Cerebellar nuclear complex (tissue), 1 donor: ENCODE data around the gene LGALS9B.
"Not testable (repeated sequence)": the region's sequence is repeated elsewhere in the genome, so short reads cannot be mapped to it uniquely, and the experiment has no call there.

Source experiments
- DNase-seq, 2 experiments: peaks; one replicate each; lab custom pipeline; 2025; lab: John Stamatoyannopoulos, UW

Gene LGALS9B

DNA sequence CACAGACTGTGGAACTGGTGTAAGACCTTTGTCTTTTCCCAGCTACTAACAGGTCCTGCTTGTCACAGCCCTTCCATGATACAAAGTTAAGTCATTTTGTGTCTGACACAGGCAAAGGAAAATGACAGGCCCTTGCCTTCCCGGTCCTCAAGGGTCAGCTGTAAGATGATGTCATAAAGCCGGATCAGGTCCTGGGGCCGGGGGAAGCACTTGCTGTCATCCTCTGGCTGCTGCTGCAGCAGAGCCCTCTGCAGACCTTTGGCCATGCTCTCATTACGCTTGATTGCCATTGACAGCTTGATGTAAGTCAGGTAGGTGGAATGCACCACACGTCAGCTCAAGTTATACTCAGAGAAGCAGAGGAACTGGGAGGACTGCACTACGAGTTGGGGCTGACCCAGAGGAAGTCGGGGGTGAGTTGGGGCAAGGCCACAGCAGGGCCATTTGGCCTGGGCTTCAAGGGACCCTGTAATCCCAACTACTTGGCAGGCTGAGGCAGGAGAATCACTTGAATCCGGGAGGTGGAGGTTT lies 50.9 kb downstream of the LGALS9B start:
- DNase-seq = not testable (repeated sequence)

DNA sequence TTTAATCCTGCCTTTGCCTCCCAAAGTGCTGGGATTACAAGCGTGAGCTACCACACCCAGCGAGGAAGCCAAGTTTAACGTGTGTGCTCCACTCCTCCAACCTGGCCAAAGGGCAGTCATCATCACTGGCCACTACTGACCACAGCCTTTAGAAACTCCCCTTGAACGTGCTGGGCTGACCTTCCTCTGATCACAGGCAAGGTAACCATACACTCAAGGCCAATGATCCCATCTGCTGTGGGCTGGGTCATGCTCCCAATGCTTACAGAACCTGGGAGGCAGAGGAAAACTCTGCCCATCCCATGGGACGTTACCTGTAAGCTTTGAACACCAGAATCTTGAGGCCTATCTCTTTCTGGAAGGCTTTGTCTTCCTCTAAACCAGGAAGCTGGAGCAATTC lies 51.9 kb downstream of the LGALS9B start:
- DNase-seq = not testable (repeated sequence)

DNA sequence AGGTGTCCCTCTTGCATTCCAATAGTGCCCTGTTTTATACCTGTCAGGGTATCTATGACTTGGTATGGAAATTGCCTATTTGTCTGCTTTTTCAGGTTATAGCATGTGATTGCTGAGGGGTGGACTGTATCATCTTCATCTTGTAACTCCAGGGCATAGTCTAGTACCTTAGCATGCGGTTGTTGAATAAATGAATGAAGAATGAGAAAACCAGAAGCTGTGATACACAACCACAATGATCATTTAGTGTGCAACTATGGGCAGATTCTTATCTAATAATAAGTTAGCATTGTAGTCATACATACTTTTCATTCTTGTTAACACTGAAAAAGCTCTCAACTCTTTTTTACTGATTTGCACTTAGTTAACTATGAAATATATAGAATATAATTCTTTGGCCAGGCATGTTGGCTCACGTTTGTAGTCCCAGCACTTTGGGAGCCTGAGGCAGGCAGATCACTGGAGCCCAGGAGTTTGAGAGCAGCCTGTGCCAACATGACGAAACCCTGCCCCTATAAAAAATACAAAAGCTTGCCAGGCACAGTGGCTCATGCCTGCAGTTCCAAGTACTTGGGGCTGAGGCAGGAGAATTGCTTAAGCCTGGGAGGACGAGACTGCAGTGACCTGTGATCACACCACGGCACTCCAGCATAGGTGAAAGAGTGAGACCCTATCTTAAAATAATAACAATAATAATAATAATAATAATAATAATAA lies 65.9 kb downstream of the LGALS9B start:
- not testable (repeated sequence) for DNase-seq

DNA sequence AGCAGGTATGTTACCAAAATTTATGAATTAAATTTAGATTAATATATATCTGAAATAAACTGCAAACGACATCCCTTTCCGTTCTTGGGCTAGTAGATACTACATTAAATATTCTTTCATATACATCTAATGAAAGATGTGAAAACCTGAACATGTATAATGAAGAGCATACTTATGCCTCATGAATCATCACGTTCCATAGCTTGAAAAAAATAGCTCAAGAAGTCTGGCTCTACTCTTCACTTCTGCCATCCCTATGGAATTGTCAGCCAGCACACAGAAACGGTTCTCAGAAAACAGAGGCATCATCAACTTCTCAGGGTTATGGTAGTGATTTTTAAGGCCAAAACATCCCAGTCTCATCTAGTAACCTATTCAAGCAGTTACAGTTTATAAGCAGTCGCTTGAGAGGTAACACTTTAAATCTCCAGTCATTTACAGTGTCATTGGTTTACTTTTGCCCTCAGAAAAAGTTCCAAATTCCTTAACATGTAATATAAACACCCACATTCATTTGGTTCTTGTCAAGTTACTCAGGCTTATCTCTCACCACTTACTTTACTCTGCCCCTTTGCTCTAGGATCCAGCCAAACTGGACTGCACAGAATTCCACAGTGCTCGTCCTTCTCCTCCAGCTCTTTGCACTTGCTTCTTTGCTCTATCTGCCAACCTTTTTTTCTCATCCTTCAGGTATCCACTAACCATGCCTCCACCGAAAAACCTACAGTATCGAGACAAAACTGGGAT lies 66.6 kb downstream of the LGALS9B start:
- DNase-seq = not testable (repeated sequence)
